Measurements from ENCODE around the gene ZXDB.
A peak's percentile ranks its signal among the peaks of the same experiment; 100 is the strongest.
"Not testable (repeated sequence)": the region's sequence is repeated elsewhere in the genome, so short reads cannot be mapped to it uniquely, and the experiment has no call there.

ZXDB gene

GRCh38 chrX:57591284-57592159 is at the start of gene ZXDB:
ZXDB (plus strand) TSS chrX:57592011; CDS start chrX:57592049, 38 bp downstream.
- DNase-seq: peak; percentile 14

DNA sequence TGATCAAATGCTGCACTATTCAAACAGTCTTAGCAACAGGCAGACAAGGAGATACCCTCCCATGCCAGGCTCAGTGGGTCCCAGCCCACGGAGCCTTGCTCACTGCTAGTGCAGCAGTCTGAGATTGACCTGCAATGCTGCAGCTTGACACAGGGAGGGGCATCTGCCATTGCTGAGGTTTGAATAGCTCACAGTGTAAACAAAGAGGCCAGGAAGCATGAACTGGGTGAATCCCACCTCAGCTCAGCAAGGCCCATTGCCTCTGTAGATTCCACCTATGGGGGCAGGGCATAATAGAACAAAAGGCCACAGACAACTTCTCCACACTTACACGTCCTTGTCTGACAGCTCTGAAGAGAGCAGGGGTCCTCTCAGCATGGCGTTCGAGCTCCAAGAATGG is 26.6 kb upstream of the ZXDB start:
- DNase-seq: no peak

DNA sequence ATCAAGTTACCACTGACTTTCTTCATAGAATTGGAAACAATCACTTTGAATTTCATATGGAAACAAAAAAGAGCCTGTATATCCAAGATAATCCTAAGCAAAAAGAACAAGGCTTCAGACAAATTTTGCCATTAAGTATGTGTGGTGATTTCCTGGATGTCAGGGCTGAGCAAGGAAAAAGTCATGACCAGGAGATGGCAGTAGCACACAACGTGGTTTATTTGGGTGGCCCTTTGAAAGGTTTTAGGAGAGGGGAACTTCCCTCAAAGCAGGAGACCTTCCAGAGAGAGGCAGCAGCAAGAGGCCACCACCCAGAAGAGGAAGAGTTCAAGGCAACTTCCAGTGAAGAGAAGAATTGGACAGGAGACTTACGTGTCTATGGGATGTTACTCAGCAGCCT is 18.1 kb upstream of the ZXDB start:
- DNase-seq: no peak

- not testable (repeated sequence) for DNase-seq
Measured at GRCh38 chrX:57582948-57583347, 8.9 kb upstream of the ZXDB start.

DNA sequence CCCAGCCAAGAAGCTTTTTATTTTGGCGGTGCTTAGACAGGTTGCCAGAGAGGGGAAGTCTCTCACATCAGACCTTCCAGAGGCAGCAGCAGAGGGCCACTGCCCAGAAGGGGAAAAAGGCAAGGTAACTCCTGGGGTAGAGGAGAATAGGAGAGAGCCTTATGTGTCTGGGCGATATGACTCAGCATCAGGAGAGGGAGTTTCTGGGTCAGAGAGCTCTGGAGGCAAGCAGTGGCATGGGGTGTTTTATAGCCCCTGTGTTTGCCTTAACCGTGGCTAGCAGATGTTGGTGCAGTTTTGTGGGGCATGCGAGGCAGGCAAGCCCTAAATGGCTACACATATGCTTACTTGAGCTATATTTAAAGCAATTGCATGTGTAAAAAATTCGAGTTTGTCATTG is 8.3 kb upstream of the ZXDB start:
- no peak for DNase-seq

DNA sequence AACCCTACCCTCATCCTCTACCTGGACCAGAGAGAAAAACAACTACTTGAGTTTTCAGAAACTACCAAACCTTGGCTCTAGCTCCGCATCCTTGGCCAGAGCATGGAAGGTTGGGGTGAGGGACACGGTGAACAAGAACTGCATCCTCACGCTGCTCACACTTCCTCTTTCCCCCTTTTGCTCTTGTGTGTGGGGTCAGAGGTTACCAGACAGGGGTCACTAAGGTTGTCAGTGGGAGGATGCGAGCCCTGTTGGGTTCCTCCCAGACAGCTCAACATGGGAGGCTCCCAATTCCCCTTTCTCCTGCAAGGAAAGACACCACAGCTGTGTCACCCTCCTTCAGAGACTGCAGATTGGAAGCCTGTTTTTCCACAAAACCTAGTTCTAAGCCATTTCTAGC is 5.5 kb upstream of the ZXDB start:
- no peak for DNase-seq

GRCh38 chrX:57587062-57587461 is 4.7 kb upstream of the ZXDB start:
- no peak for DNase-seq

DNA sequence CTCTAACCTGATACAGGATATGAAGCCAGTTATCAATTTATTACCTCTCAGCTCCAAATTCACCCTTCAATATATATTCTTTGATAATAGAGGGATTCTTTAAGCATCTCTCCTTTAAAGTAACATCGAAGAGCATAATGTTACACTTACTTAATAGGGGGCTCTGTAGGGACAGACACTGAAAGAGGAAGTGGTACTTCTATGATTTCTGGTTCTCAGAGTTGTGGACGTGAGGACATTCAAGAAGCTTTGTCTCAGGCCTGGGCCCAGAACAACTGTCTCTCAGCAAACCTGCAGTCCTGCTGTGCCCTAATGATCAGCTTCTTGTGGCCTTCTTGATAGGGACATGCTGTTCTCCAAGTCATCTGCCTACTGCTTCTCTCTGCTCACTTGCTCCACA is 4.2 kb upstream of the ZXDB start:
- no peak for DNase-seq

- DNase-seq: not testable (repeated sequence)
Measured at GRCh38 chrX:57592160-57592893, 516 bp downstream of the ZXDB start.

- DNase-seq: peak; percentile 32
Measured at GRCh38 chrX:57592894-57593215, 1.0 kb downstream of the ZXDB start.

DNA sequence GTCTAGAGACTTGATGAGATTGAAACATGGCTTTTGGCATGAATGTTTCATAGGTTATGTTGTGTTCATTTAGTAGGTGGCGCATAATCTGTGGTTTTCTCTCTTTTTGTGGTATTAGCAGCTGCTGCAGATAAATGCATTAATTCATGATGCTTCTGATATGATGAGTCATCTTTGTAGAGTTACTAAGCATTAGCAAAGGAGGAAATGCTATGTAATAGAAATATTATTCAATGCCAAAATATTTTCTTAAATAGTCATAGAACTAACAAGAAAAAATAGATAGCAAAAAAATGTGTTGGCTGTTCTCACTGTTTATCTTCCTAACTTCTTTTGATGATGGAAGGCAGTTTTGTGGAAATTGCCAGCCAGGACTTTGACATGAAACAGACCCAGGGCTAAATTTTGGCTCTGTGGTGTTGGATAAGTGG is 3.6 kb downstream of the ZXDB start:
- no peak for DNase-seq

- DNase-seq: no peak
Measured at GRCh38 chrX:57596109-57596508, 4.3 kb downstream of the ZXDB start.

- DNase-seq: no peak
Measured at GRCh38 chrX:57596516-57596915, 4.7 kb downstream of the ZXDB start.

- DNase-seq: no peak
Measured at GRCh38 chrX:57607295-57608187, 15.7 kb downstream of the ZXDB start.

GRCh38 chrX:57613351-57613750 is 21.5 kb downstream of the ZXDB start:
- DNase-seq: not testable (repeated sequence)

GRCh38 chrX:57629438-57629837 is 37.6 kb downstream of the ZXDB start:
- not testable (repeated sequence) for DNase-seq

DNA sequence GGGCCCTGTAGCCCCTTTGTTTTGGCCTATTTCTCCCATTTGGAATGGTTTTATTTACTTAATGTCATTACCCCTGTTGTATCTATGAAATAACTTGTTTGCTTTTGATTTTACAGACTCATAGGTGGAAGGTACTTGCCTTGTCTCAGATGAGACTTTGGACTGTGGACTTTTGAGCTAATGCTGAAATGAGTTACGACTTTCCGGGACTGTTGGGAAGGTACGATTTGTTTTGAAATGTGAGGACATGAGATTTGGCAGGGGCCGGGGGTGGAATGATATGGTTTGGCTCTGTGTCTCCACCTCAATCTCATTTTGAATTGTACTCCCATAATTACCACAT is 48.8 kb downstream of the ZXDB start:
- DNase-seq: no peak

DNA sequence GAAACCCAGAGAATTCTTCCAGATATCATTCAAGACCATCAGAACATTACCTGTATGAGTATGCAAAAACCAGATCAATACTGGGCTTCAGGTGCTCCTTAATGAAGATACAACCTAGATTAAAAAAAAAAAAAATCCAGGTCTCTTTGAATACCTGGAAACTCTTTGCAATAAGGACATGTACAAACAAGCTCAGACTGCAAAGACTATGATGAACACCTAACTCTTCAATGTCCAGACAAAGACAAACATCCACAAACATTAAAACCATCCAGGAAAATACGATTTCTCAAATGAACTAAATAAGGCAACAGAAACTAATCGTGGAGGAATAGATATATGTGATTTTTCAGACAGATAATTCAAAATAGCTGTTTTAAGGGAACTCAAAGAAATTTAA is 49.5 kb downstream of the ZXDB start:
- no peak for DNase-seq

- no peak for DNase-seq
Measured at GRCh38 chrX:57643698-57644097, 51.9 kb downstream of the ZXDB start.

- no peak for DNase-seq
Measured at GRCh38 chrX:57647020-57647419, 55.2 kb downstream of the ZXDB start.

All from NCI-H510A treated with DMSO at 0.1 percent for 48 hours (cell line).